Endothelial cell of umbilical vein (primary cell): Measurements from ENCODE around the gene VWA1.
"Not testable (repeated sequence)": the region's sequence is repeated elsewhere in the genome, so short reads cannot be mapped to it uniquely, and the experiment has no call there.

Experiments
- EZH2 ChIP-seq: IDR thresholded peaks from 2 replicates; pipeline ENCODE4 v1.6.1; 2012; ENCODE audit warnings: borderline replicate concordance, low read depth, mild to moderate bottlenecking, moderate library complexity, low read length, inconsistent platforms; ENCODE audit not compliant: severe bottlenecking
- POLR2A ChIP-seq: IDR thresholded peaks from 2 replicates; pipeline ENCODE4 v1.6.1; 2012; ENCODE audit warnings: low read depth, mild to moderate bottlenecking, control low read depth, low read length
- POLR2AphosphoS5 ChIP-seq: IDR thresholded peaks from 2 replicates; pipeline ENCODE4 v1.6.1; 2012; ENCODE audit warnings: low read depth, mild to moderate bottlenecking, control low read depth, low read length, moderate library complexity; ENCODE audit not compliant: insufficient read depth
- TF ChIP-seq, protein P1 (sequence below), 2 donors: IDR thresholded peaks; 1 replicate in 1 of 2; 2 replicates in 1 of 2; pipeline ENCODE4 v1.5.1; 2011; ENCODE audit warnings: low read length in 2 of 2, mild to moderate bottlenecking in 2 of 2, moderate library complexity in 2 of 2, control low read depth in 1 of 2, inconsistent platforms in 1 of 2, low read depth in 1 of 2; ENCODE audit not compliant: insufficient read depth in 1 of 2; ENCODE audit errors: extremely low read depth in 1 of 2

- TF ChIP-seq POLR2A, EZH2, POLR2AphosphoS5: not testable (repeated sequence)
- TF ChIP-seq, protein P1, sequence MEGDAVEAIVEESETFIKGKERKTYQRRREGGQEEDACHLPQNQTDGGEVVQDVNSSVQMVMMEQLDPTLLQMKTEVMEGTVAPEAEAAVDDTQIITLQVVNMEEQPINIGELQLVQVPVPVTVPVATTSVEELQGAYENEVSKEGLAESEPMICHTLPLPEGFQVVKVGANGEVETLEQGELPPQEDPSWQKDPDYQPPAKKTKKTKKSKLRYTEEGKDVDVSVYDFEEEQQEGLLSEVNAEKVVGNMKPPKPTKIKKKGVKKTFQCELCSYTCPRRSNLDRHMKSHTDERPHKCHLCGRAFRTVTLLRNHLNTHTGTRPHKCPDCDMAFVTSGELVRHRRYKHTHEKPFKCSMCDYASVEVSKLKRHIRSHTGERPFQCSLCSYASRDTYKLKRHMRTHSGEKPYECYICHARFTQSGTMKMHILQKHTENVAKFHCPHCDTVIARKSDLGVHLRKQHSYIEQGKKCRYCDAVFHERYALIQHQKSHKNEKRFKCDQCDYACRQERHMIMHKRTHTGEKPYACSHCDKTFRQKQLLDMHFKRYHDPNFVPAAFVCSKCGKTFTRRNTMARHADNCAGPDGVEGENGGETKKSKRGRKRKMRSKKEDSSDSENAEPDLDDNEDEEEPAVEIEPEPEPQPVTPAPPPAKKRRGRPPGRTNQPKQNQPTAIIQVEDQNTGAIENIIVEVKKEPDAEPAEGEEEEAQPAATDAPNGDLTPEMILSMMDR (IDR thresholded peaks at IDR 0.05; ENCODE audit: extremely low read depth in 1 of 2, insufficient read depth in 1 of 2, low read depth in 1 of 2, low read length in 2 of 2) = not testable (repeated sequence)
Measured at GRCh38 chr1:1468196-1468985, 32.9 kb downstream of the VWA1 start.
